ENCODE measurements around the gene CITED2. TPM values are rescaled to one million over a fixed set of nuclear protein-coding genes. Genes with fewer than 3 reads are reported as not detected.

The CITED2 gene
- total RNA-seq, 1 experiment from 2014 or later: 46.1 TPM

DNA sequence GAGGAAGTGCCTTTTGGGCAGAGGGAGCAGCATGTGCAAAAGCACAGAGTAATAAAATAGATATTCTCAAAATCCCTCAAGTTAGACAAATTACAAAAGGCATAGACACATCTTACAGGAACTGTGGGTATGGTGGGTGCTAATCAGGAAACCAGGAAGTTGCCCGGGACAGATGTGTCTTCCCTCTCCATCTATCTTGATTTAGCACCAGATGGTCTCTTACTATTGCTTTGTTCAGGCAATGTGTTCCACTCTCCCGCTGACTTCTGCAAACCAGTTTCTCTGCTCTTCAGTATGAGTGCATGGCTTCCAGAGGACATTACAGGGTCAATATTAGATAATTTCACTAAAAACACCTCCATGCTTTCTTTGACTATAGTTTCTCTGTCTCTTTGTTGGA lies 13.2 kb downstream of the CITED2 start:
- RAD21 ChIA-PET (ENCODE audit: low non-redundant PET in 1 of 2, low total read pairs in 2 of 2, uncharacterized antibody in 2 of 2, unreplicated experiment in 2 of 2): interaction anchor here in 1 of 2 experiments (0.8 kb wide), 1 partner anchor 545 kb away, joined by 3 read pairs; no protein-coding TSS in a partner anchor
- ATAC-seq: no peak

DNA sequence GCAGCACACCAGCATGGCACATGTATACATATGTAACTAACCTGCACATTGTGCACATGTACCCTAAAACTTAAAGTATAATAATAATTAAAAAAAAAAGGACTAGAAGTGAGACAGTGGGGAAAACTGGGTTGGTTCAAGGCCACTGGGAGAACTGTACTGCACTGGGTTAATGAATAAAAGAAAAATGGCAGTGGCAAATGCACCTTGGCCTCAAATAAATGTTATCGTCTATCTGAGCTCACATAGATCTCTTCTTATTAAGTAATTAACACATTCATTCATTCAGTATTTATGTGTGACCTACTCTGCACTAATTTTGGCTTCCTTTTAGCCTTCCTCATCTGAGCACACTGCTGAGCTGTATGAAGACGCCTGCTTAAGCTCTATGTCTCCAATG lies 17.5 kb downstream of the CITED2 start:
- intact Hi-C loops (cut with micrococcal nuclease): no loop called here
- Histone ChIP-seq H2AFZ (ENCODE audit: low read depth, low read length, poor library complexity, severe bottlenecking) (no peak overlapping the region), H3K9ac (ENCODE audit: low read length) (no peak overlapping the region), H4K20me1 (ENCODE audit: insufficient read depth) (no peaks in the 10 kb centered on the region), H3K4me2 (ENCODE audit: low read length) (no peak overlapping the region), H3K36me3 (ENCODE audit: control insufficient read depth in 1 of 2, insufficient read depth in 2 of 2, low read length in 2 of 2) (no peaks in the 10 kb centered on the region), H3K27me3 (ENCODE audit: insufficient read depth, low read length) (no peaks in the 10 kb centered on the region), H3K4me3 (replicated peaks in 1 of 2; ENCODE audit: low read depth in 1 of 2, low read length in 2 of 2) (no peak overlapping the region), H3K9me3 (ENCODE audit: control insufficient read depth in 1 of 2, insufficient read depth in 1 of 2, low read depth in 1 of 2, low read length in 2 of 2) (no peaks in the 10 kb centered on the region), H3K79me2 (ENCODE audit: insufficient read depth, low read length) (no peaks in the 10 kb centered on the region), H3K4me1 (ENCODE audit: control insufficient read depth in 1 of 2, insufficient read depth in 2 of 2, low read length in 2 of 2) (no peaks in the 10 kb centered on the region), H3K27ac (ENCODE audit: low read depth, low read length) (no peak overlapping the region), H3K9me2 (ENCODE audit: insufficient read depth) (no peaks in the 10 kb centered on the region)
- ChIA-PET CTCF (no interaction called here), RAD21 (ENCODE audit: low non-redundant PET in 1 of 2, low total read pairs in 2 of 2, uncharacterized antibody in 2 of 2, unreplicated experiment in 2 of 2) (no interaction called here), POLR2A (no interaction called here)
- no peak for DNase-seq (ENCODE audit: low read depth, low spot score)
- TF ChIP-seq, protein P1, sequence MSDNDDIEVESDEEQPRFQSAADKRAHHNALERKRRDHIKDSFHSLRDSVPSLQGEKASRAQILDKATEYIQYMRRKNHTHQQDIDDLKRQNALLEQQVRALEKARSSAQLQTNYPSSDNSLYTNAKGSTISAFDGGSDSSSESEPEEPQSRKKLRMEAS (IDR thresholded peaks at IDR 0.05): no peak
- no peak for TF ChIP-seq CEBPB (IDR thresholded peaks at IDR 0.05; ENCODE audit: low read depth)
- no peak for TF ChIP-seq RAD21 (IDR thresholded peaks at IDR 0.05; ENCODE audit: low read depth)
- TF ChIP-seq, protein P2, sequence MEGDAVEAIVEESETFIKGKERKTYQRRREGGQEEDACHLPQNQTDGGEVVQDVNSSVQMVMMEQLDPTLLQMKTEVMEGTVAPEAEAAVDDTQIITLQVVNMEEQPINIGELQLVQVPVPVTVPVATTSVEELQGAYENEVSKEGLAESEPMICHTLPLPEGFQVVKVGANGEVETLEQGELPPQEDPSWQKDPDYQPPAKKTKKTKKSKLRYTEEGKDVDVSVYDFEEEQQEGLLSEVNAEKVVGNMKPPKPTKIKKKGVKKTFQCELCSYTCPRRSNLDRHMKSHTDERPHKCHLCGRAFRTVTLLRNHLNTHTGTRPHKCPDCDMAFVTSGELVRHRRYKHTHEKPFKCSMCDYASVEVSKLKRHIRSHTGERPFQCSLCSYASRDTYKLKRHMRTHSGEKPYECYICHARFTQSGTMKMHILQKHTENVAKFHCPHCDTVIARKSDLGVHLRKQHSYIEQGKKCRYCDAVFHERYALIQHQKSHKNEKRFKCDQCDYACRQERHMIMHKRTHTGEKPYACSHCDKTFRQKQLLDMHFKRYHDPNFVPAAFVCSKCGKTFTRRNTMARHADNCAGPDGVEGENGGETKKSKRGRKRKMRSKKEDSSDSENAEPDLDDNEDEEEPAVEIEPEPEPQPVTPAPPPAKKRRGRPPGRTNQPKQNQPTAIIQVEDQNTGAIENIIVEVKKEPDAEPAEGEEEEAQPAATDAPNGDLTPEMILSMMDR (IDR thresholded peaks at IDR 0.05 in 2 of 3, conservative IDR thresholded peaks at IDR 0.05 in 1 of 3; ENCODE audit: borderline replicate concordance in 1 of 3, insufficient read depth in 1 of 3, low read depth in 2 of 3, low read length in 2 of 3): no peak
- TF ChIP-seq CBX3 (IDR thresholded peaks at IDR 0.05; ENCODE audit: low read depth): no peak
- TF ChIP-seq ELF1 (IDR thresholded peaks at IDR 0.05; ENCODE audit: borderline replicate concordance, low read depth): no peak
- no peak for TF ChIP-seq EZH2 (IDR thresholded peaks at IDR 0.05)
- TF ChIP-seq YY1 (IDR thresholded peaks at IDR 0.05; ENCODE audit: extremely low read depth, insufficient replicate concordance, low read depth, low read length): no peak
- no peak for TF ChIP-seq FOSL1 (IDR thresholded peaks at IDR 0.05; ENCODE audit: low read depth)
- TF ChIP-seq EGR1 (IDR thresholded peaks at IDR 0.05; ENCODE audit: low read depth): no peak
- no peak for TF ChIP-seq ZNF274 (IDR thresholded peaks at IDR 0.05; ENCODE audit: low read depth, low read length)
- TF ChIP-seq, protein P3, sequence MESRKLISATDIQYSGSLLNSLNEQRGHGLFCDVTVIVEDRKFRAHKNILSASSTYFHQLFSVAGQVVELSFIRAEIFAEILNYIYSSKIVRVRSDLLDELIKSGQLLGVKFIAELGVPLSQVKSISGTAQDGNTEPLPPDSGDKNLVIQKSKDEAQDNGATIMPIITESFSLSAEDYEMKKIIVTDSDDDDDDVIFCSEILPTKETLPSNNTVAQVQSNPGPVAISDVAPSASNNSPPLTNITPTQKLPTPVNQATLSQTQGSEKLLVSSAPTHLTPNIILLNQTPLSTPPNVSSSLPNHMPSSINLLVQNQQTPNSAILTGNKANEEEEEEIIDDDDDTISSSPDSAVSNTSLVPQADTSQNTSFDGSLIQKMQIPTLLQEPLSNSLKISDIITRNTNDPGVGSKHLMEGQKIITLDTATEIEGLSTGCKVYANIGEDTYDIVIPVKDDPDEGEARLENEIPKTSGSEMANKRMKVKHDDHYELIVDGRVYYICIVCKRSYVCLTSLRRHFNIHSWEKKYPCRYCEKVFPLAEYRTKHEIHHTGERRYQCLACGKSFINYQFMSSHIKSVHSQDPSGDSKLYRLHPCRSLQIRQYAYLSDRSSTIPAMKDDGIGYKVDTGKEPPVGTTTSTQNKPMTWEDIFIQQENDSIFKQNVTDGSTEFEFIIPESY (IDR thresholded peaks at IDR 0.05; ENCODE audit: extremely low read depth, insufficient replicate concordance, low read length): no peak
- no peak for TF ChIP-seq JUND (IDR thresholded peaks at IDR 0.05)
- no peak for TF ChIP-seq ZFX (IDR thresholded peaks at IDR 0.05)
- no peak for TF ChIP-seq POLR2A (IDR thresholded peaks at IDR 0.05; ENCODE audit: borderline replicate concordance, extremely low read depth, insufficient read depth, insufficient read length)
- no TSS peak for BruUV-seq (replicated peaks)
- ATAC-seq: no peak

More for the DNA sequence above, 13.2 kb downstream of the CITED2 start:
- Histone ChIP-seq H3K4me1 (ENCODE audit: control insufficient read depth in 1 of 2, insufficient read depth in 2 of 2, low read length in 2 of 2) (no peaks in the 10 kb centered on the region), H3K79me2 (ENCODE audit: insufficient read depth, low read length) (no peaks in the 10 kb centered on the region), H4K20me1 (ENCODE audit: insufficient read depth) (no peaks in the 10 kb centered on the region), H3K4me3 (replicated peaks in 1 of 2; ENCODE audit: low read depth in 1 of 2, low read length in 2 of 2) (no peak overlapping the region), H3K27ac (ENCODE audit: low read depth, low read length) (no peak overlapping the region), H3K4me2 (ENCODE audit: low read length) (no peak overlapping the region), H3K36me3 (ENCODE audit: control insufficient read depth in 1 of 2, insufficient read depth in 2 of 2, low read length in 2 of 2) (no peaks in the 10 kb centered on the region), H3K9ac (ENCODE audit: low read length) (no peak overlapping the region), H3K27me3 (ENCODE audit: insufficient read depth, low read length) (no peaks in the 10 kb centered on the region), H2AFZ (ENCODE audit: low read depth, low read length, poor library complexity, severe bottlenecking) (no peak overlapping the region), H3K9me2 (ENCODE audit: insufficient read depth) (no peaks in the 10 kb centered on the region), H3K9me3 (ENCODE audit: control insufficient read depth in 1 of 2, insufficient read depth in 1 of 2, low read depth in 1 of 2, low read length in 2 of 2) (no peaks in the 10 kb centered on the region)
- TF ChIP-seq JUND (IDR thresholded peaks at IDR 0.05): no peak
- no peak for TF ChIP-seq EZH2 (IDR thresholded peaks at IDR 0.05)
- TF ChIP-seq EGR1 (IDR thresholded peaks at IDR 0.05; ENCODE audit: low read depth): no peak
- no peak for TF ChIP-seq SRF (IDR thresholded peaks at IDR 0.05; ENCODE audit: low read depth)
- POLR2A ChIA-PET: no interaction called here
- DNase-seq (ENCODE audit: low read depth, low spot score): no peak
- CTCF ChIA-PET: interaction anchor here (0.7 to 2.1 kb wide), 4 partner anchors 71 to 1245 kb away, joined by 4 to 10 read pairs (median 6); no protein-coding TSS in a partner anchor
- intact Hi-C loops (cut with micrococcal nuclease): loop anchor here (5.0 to 10.0 kb wide), 3 partner anchors 376 to 1356 kb away; partner anchors contain the start of gene REPS1
- no TSS peak for BruUV-seq (replicated peaks)

All from HCT116 (cell line).